NT2/D1 (cell line): Measurements from ENCODE around the gene CCDC3.

Source experiments
- SUZ12 ChIP-seq: IDR thresholded peaks from 2 replicates; pipeline ENCODE4 v1.6.1; 2011; ENCODE audit not compliant: insufficient read length, insufficient read depth; ENCODE audit errors: extremely low read depth
- YY1 ChIP-seq: IDR thresholded peaks from 2 replicates; pipeline ENCODE4 v1.6.1; 2011; ENCODE audit not compliant: insufficient read length, insufficient read depth

- TF ChIP-seq SUZ12 (no peak), YY1 (no peak)
Measured at GRCh38 chr10:12909182-12909835, 92.2 kb downstream of the CCDC3 start.
